ENCODE results near the gene CD109. TPM values are rescaled to one million over a fixed set of nuclear protein-coding genes. Genes with fewer than 3 reads are reported as not detected.

CD109 gene
- total and polyA plus RNA-seq, 2 of the 8 experiments (the other 6 are each of a cell fraction or from before 2014, with no cell fraction given) = 1.4 to 5.3 TPM

GRCh38 chr6:73830119-73830518 lies 134.1 kb downstream of the CD109 start (continued):
- TF ChIP-seq CTBP2 (IDR thresholded peaks at IDR 0.05; ENCODE audit: borderline replicate concordance, insufficient read depth, insufficient read length, low read length) = no peak

Data from H1 (cell line).